GM10248 (cell line): Measurements from ENCODE around the gene SRXN1.

Source experiments
- CTCF ChIA-PET: fragments of 300-600 bp; sonication (Branson Sonifier 250); formaldehyde crosslinking; extraction: SDS; loops from one replicate; lab custom pipeline; 2021; ENCODE audit warnings: antibody characterized with exemption; lab: Yijun Ruan, JAX
- POLR2A ChIA-PET: fragments of 350-650 bp; sonication (Branson Sonifier 250); formaldehyde crosslinking; extraction: SDS; loops from one replicate; lab custom pipeline; 2020; ENCODE audit warnings: antibody characterized with exemption; lab: Yijun Ruan, JAX
- DNase-seq: peaks from one replicate; pipeline ENCODE4 v3.0.0; 2012; ENCODE audit errors: extremely low spot score
- CTCF ChIP-seq: IDR thresholded peaks from 2 replicates; pipeline ENCODE4 v1.5.1; 2012; ENCODE audit warnings: mild to moderate bottlenecking, low read depth; ENCODE audit errors: extremely low read depth, missing control alignments, control extremely low read depth

Gene SRXN1

GRCh38 chr20:669573-669972, 16.6 kb upstream of the SRXN1 start:
- no peak for DNase-seq
- CTCF ChIA-PET = interaction anchor here (0.9 to 7.9 kb wide), 4 partner anchors 13 to 315 kb away, joined by 3 to 69 read pairs (median 22); no protein-coding TSS in a partner anchor
- no peak for TF ChIP-seq CTCF
- POLR2A ChIA-PET = no interaction called here

- CTCF ChIA-PET = interaction anchor here (0.9 to 7.9 kb wide), 13 partner anchors 9 to 317 kb away, joined by 3 to 69 read pairs (median 8); partner anchors contain the start of gene SCRT2
- no peak for TF ChIP-seq CTCF
- POLR2A ChIA-PET = no interaction called here
- DNase-seq = no peak
Measured at GRCh38 chr20:668638-669037, 15.6 kb upstream of the SRXN1 start.

- DNase-seq = no peak
- no peak for TF ChIP-seq CTCF
- CTCF ChIA-PET = interaction anchor here (1.0 to 7.9 kb wide), 17 partner anchors 9 to 316 kb away, joined by 3 to 69 read pairs (median 6); partner anchors contain the start of gene SCRT2
- POLR2A ChIA-PET = no interaction called here
Measured at GRCh38 chr20:668050-668449, 15.1 kb upstream of the SRXN1 start.

- POLR2A ChIA-PET = interaction anchor here (1.1 kb wide), 1 partner anchor 16 kb away, joined by 4 read pairs; no protein-coding TSS in a partner anchor
- peak; percentile 70 for DNase-seq
- CTCF ChIA-PET = interaction anchor here (0.7 to 7.9 kb wide), 39 partner anchors 10 to 337 kb away, joined by 3 to 69 read pairs (median 5); partner anchors contain the start of genes CSNK2A1 and SCRT2
Measured at GRCh38 chr20:667351-668034, 14.5 kb upstream of the SRXN1 start.

GRCh38 chr20:666877-667276, 13.9 kb upstream of the SRXN1 start:
- no peak for TF ChIP-seq CTCF
- ChIA-PET POLR2A (interaction anchor here (1.1 kb wide), 1 partner anchor 15 kb away, joined by 4 read pairs; no protein-coding TSS in a partner anchor), CTCF (interaction anchor here (0.7 to 7.9 kb wide), 37 partner anchors 10 to 337 kb away, joined by 3 to 69 read pairs (median 5); partner anchors contain the start of genes CSNK2A1 and SCRT2)
- DNase-seq = no peak

More at GRCh38 chr20:667351-668034, 14.5 kb upstream of the SRXN1 start:
- TF ChIP-seq CTCF = peak; percentile 83

GRCh38 chr20:665276-665675, 12.3 kb upstream of the SRXN1 start:
- ChIA-PET POLR2A (no interaction called here), CTCF (interaction anchor here (1.3 to 7.9 kb wide), 4 partner anchors 13 to 76 kb away, joined by 3 to 69 read pairs (median 3); no protein-coding TSS in a partner anchor)
- DNase-seq = no peak
- TF ChIP-seq CTCF = no peak
